Peyer's patch (tissue), 4 donors: ENCODE measurements around the gene EFCAB5.

Source experiments
- POLR2A ChIP-seq, 2 donors: fragments of 450-650 bp; IDR thresholded peaks; one replicate each; pipeline ENCODE4 v1.5.1; 2017; ENCODE audit warnings: antibody characterized with exemption in 2 of 2, mild to moderate bottlenecking in 2 of 2, moderate library complexity in 2 of 2
- TF ChIP-seq, protein P1 (sequence below), 6 experiments: fragments of 450-650 bp in 4 of 6; fragments of 200-600 bp in 2 of 6; sonication (generic) in 1 of 6; IDR thresholded peaks; one replicate each; pipeline ENCODE4 v1.5.1; 2017 to 2019; ENCODE audit warnings: antibody characterized with exemption in 6 of 6, mild to moderate bottlenecking in 3 of 6, moderate library complexity in 1 of 6

DNA sequence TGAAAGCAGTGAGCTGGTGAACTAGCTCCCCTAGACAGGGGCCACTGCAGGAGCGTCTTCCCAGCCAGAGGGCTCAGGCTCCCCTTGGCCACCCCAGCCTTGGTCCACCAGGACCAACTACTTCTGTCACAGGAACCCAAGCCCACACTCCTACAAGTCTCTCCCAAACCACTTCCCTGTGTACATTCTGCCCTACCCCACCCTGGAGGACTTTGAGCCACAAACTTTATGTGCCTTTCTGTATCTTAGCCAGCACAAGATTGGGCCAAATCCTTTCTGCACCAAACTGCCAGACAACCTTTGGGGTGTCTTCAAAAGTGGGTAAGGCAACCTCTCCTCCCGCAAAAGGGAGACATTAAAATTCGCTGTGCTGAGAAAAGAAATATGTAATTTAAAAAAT is 31.6 kb downstream of the EFCAB5 start:
- TF ChIP-seq, protein P1, sequence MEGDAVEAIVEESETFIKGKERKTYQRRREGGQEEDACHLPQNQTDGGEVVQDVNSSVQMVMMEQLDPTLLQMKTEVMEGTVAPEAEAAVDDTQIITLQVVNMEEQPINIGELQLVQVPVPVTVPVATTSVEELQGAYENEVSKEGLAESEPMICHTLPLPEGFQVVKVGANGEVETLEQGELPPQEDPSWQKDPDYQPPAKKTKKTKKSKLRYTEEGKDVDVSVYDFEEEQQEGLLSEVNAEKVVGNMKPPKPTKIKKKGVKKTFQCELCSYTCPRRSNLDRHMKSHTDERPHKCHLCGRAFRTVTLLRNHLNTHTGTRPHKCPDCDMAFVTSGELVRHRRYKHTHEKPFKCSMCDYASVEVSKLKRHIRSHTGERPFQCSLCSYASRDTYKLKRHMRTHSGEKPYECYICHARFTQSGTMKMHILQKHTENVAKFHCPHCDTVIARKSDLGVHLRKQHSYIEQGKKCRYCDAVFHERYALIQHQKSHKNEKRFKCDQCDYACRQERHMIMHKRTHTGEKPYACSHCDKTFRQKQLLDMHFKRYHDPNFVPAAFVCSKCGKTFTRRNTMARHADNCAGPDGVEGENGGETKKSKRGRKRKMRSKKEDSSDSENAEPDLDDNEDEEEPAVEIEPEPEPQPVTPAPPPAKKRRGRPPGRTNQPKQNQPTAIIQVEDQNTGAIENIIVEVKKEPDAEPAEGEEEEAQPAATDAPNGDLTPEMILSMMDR (IDR thresholded peaks at IDR 0.05): no peak
- TF ChIP-seq POLR2A (IDR thresholded peaks at IDR 0.05): no peak
